Chondrocyte (in vitro differentiated cells): ENCODE results near the gene EML2. TPM values are rescaled to one million over a fixed set of nuclear protein-coding genes. Genes with fewer than 3 reads are reported as not detected.

Experiments
- DNase-seq: peaks from one replicate; pipeline ENCODE4 v3.0.0; 2021; ENCODE audit warnings: mixed read lengths, low spot score
- H3K27ac Mint-ChIP-seq: one replicate; pipeline ENCODE4 v1.8.0; 2021; ENCODE audit warnings: mild to moderate bottlenecking, moderate library complexity, mixed read lengths; ENCODE audit not compliant: unreplicated experiment
- H3K27me3 Mint-ChIP-seq: 2 replicates; pipeline ENCODE4 v1.8.0; 2021; ENCODE audit warnings: low read depth, mixed read lengths
- H3K36me3 Mint-ChIP-seq: 2 replicates; pipeline ENCODE4 v1.8.0; 2021; ENCODE audit warnings: low read depth, mixed read lengths
- H3K4me1 Mint-ChIP-seq: 2 replicates; pipeline ENCODE4 v1.8.0; 2021; ENCODE audit warnings: low read depth, mild to moderate bottlenecking, mixed read lengths
- H3K4me3 Mint-ChIP-seq: one replicate; pipeline ENCODE4 v1.8.0; 2021; ENCODE audit warnings: mild to moderate bottlenecking, moderate library complexity, mixed read lengths; ENCODE audit not compliant: unreplicated experiment
- H3K9me3 Mint-ChIP-seq: 2 replicates; pipeline ENCODE4 v1.8.0; 2021; ENCODE audit warnings: low read depth, mixed read lengths
- CTCF ChIP-seq: fragments of 200-600 bp; sonication (generic); IDR thresholded peaks from 2 replicates; pipeline ENCODE4 v1.5.0; 2021; ENCODE audit warnings: antibody characterized with exemption, mild to moderate bottlenecking, moderate library complexity
- total RNA-seq: library from RNA; stranded (reverse); gene quantifications from 3 replicates; pipeline ENCODE4 v1.2.1, GENCODE V29; 2021

Gene EML2
- total RNA-seq, 1 donor from 2014 or later: 20.5 TPM

- H3K4me3 Mint-ChIP-seq: peak overlapping the region; percentile 74
- DNase-seq: peak; percentile 92
- TF ChIP-seq CTCF: peak; percentile 97
- no peaks in the 10 kb centered on the region for H3K9me3 Mint-ChIP-seq
- peaks cover 3% of the 10 kb centered on the region for H3K27me3 Mint-ChIP-seq
- peaks cover 5% of the 10 kb centered on the region for H3K36me3 Mint-ChIP-seq
- H3K4me1 Mint-ChIP-seq: peaks cover 21% of the 10 kb centered on the region
- peak overlapping the region; percentile 89 for H3K27ac Mint-ChIP-seq
Observed at GRCh38 chr19:45681391-45682015, 42.3 kb upstream of the EML2 start.

GRCh38 chr19:45677351-45678230, 38.4 kb upstream of the EML2 start:
- H3K27me3 Mint-ChIP-seq: peaks cover 3% of the 10 kb centered on the region

GRCh38 chr19:45676851-45677263, 37.7 kb upstream of the EML2 start:
- H3K9me3 Mint-ChIP-seq: no peaks in the 10 kb centered on the region

More at GRCh38 chr19:45677351-45678230, 38.4 kb upstream of the EML2 start:
- H3K9me3 Mint-ChIP-seq: no peaks in the 10 kb centered on the region
- peak; percentile 93 for DNase-seq
- TF ChIP-seq CTCF: peak; percentile 56
- no peaks in the 10 kb centered on the region for H3K36me3 Mint-ChIP-seq
- H3K4me1 Mint-ChIP-seq: peaks cover 21% of the 10 kb centered on the region
- peak overlapping the region; percentile 60 for H3K4me3 Mint-ChIP-seq
- no peak overlapping the region for H3K27ac Mint-ChIP-seq

GRCh38 chr19:45674946-45675345, 35.7 kb upstream of the EML2 start:
- Mint-ChIP-seq H3K27me3 (peaks cover 8% of the 10 kb centered on the region), H3K9me3 (no peaks in the 10 kb centered on the region)

More at GRCh38 chr19:45676851-45677263, 37.7 kb upstream of the EML2 start:
- no peaks in the 10 kb centered on the region for H3K36me3 Mint-ChIP-seq
- DNase-seq: no peak
- H3K27ac Mint-ChIP-seq: no peak overlapping the region
- H3K4me1 Mint-ChIP-seq: peaks cover 18% of the 10 kb centered on the region
- no peak for TF ChIP-seq CTCF
- H3K4me3 Mint-ChIP-seq: no peak overlapping the region
- peaks cover 3% of the 10 kb centered on the region for H3K27me3 Mint-ChIP-seq

More at GRCh38 chr19:45674946-45675345, 35.7 kb upstream of the EML2 start:
- Mint-ChIP-seq H3K27ac (no peak overlapping the region), H3K4me1 (peaks cover 22% of the 10 kb centered on the region), H3K4me3 (no peak overlapping the region), H3K36me3 (no peaks in the 10 kb centered on the region)
- TF ChIP-seq CTCF: no peak
- DNase-seq: no peak
